GM19351 (cell line): Measurements from ENCODE around the gene ARID3C.

Experiments
- ATAC-seq: cut with Tn5 transposase; IDR thresholded peaks from one replicate; pipeline ENCODE4 v1.9.1; 2021; ENCODE audit warnings: mild to moderate bottlenecking, moderate library complexity; ENCODE audit not compliant: unreplicated experiment

ARID3C gene

GRCh38 chr9:34579808-34580163 is 49.1 kb downstream of the ARID3C start:
- no peak for ATAC-seq

DNA sequence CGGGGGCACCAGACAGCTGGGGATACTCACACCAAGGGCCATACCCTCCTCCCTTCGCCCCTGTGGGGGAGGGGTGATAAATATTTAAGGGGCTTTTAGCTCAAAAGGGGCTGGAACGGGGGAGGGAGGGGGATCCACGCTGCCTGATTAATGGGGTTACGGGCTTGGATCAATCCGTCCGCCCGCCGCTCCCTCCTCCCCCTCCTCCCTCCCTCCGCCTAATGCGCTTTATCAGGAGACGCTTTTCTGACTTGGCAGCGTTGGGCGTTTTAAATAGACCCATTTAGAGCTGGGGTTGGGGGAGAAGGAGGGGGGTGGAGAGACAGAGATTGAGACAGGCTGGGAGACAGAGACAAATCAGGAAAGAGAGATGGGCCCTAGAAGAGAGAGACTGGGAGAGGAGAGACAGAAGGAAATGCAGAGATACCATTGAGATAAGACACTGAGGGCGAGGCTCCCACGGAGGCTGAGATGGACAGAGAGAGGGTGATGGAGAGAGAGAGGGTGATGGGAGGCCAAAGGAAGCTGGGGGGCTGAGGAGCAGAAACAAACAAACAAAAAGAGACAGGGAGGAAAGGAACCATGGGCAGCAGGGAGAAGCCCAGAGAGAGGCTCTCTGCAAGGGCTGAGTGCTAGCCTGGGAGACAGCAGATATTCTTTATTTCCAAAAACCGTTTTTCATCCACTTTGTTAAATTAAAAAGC is 49.6 kb downstream of the ARID3C start:
- no peak for ATAC-seq

- ATAC-seq, result no peak
Measured at GRCh38 chr9:34578241-34579103, 50.4 kb downstream of the ARID3C start.

GRCh38 chr9:34577400-34578240 is 51.2 kb downstream of the ARID3C start:
- no peak for ATAC-seq

DNA sequence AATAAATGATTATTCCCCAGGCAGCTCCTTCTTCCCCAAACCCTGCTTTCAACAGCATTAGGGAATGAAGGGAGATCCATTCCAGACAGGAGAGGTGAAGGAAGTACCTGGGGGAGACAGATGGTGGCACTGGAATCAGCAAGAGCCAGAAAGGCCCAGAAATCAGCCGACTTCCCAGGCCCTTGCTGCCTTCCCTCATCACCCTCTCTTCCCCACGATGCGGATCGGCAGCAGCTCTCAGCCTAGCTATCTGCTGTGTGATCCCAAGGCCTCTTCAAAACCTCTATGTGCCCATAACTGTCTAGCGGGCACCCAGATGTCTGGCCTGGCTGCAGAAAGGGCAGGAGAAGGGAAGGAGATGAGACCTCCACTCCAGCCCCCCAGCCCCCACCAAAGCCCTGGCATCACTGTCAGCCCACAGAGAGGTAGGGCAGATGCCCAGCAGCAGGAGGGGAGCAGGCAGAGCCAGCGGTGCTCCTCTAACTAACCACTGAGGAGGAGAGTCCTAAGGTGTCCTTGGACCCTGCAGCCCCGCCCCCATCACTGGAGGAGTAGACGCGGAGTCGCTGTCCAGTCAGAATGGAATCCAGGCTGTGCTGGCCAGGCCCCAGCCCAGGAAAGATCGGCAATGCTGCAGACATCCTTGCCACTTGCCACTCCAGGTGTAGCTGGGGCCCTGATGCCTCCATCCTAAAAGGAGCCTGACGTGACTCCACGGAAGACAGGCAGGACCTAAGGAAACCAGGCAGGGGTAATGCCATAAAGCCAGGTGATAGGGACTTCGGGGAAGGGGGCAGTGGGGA is 52.1 kb downstream of the ARID3C start:
- no peak for ATAC-seq

DNA sequence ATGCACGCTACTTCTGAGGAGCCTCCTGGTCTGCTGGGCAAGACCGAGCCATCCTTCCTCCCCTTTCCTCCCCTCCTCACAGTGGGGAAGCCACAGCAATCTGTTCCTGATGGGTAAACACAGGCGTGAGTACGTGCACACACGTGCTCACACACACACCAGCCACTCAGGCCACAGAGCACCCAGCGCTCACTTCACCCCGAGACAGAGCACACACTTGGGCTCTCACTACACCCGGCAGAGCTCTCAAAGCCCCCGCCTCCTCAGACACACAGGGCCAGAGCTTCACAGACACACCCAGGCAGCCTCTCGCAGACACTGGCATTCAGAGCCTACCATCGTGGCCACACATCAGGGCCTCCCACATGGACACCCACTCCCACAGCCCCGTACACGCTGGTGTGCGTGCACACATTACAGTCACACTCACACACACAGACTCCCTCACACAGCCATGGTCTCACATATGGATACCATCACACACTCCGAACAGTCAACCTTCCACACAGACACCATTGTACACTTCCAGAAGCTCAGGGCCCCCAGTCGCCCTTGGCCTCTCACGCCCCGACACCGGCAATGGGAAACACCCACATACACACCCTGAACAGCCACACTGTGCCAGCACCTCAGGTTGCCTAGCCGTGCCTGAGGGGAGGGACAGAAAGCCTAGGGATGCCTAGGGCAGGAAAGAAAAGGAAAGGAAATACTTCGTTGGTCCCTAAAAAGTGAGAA is 52.8 kb downstream of the ARID3C start:
- ATAC-seq, result no peak

DNA sequence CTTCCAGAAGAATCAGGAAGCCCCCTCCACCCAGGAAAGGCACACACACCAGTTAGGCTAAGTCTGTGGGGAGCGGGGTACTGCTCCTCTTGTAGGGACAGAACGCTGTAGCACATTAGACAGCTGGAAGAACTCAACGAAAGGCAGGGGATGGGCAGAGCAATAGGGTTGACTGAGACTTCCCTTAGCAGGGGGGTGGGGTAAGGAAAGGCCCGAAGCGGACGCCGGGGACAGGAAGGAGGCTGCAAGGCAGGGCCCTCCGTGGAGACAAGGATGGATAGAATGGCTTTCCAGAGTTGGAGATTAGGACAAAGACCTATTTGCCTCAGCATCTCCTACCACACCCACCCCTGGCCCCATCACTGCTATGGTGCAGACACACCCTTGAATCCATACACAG is 53.6 kb downstream of the ARID3C start:
- ATAC-seq, result no peak

DNA sequence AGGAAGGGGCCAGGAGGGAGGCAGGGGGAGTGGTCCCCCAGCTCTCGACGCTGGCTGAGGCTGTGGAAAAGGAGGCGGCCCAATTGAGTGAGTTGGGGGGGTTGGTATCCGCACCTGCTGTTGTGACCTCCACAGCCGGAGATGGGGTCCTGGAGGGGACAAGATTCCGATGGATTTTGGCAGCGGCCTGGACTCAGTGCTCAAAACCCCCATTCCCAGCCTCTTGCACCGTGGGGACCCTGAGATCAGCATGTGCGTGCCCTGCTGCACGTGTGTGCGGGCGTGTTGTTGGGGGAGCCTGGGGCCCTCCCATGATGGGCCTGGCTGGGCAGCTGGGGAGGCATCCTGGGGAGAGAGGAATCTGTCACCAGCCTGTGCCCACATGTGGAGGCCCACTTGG is 54.3 kb downstream of the ARID3C start:
- ATAC-seq, result no peak

- no peak for ATAC-seq
Measured at GRCh38 chr9:34573599-34574325, 55.1 kb downstream of the ARID3C start.

DNA sequence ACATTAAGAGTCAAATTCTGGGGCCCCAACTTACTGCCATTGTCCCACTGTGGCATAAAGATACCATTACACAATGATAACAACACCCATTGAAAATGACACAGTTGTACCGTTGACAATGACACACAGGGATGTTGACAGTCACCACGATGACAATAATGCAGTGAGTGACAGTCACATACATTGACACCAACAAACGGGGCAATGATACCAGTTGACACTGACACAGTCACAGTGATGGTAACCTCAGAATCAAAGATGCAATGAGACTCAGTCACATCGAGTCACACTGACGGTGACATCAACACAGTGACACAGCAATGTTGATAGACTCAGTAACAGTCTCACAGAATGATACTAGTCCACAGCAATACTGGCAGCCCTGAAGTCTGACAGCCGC is 56.2 kb downstream of the ARID3C start:
- no peak for ATAC-seq

DNA sequence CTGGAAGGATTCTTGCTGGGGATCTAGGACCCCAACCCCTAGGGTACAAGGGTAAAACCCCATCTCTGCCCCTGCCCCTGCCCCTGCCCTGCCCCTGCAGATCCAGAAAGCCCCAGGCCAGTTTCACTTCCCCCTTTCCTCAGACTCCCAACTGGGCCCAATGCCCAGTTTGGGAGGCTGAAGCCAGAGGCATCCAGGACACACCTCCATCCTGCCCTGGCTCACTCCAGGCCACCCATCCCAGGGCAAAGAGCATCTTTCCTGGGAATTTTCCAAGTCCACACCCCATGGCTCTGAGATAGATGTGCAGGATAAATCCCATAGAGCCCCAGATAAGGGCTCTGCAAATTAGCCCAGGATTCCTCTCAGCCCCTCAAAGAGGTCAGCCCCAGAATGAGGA is 56.8 kb downstream of the ARID3C start:
- no peak for ATAC-seq

DNA sequence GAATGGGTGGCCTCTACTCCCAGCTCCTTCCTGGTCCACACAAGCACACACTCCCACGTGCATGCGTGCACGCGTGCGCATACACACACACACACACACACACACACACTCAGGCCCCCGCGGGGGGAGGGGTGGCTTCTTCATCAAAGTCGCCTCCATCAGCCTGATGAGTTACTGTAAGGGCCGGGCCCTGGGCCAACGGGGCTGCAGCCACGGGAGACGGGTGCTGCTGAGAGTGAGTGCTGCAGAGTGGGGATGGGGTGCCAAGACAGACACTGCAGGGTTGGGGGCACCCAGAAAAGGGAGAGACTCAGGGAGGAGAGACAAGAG is 57.4 kb downstream of the ARID3C start:
- ATAC-seq, result no peak
